GM18511 (cell line): ENCODE results near the gene RIC8B.

Experiments
- ATAC-seq: cut with Tn5 transposase; IDR thresholded peaks from one replicate; pipeline ENCODE4 v1.9.1; 2021; ENCODE audit warnings: mild to moderate bottlenecking, moderate library complexity; ENCODE audit not compliant: unreplicated experiment

The RIC8B gene

DNA sequence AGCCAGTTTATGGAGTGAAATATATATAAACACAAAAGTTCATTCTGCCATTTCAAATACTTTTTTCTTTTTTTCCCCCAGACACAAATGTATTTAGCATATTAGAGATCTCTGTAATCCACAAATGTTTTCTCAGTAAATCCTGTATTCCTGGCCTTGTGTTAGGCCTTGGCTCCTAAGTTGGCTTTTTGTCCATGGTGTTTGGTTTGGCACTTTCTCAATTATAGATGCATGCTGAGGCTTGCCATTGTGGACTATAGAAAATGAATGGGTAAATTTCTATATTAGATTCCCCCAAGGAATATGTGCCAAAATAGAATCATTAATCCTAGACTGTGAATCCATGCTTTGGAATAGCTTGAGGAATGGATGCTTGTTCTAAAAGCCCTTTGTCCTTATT is 17.0 kb downstream of the RIC8B start:
- ATAC-seq, result no peak

DNA sequence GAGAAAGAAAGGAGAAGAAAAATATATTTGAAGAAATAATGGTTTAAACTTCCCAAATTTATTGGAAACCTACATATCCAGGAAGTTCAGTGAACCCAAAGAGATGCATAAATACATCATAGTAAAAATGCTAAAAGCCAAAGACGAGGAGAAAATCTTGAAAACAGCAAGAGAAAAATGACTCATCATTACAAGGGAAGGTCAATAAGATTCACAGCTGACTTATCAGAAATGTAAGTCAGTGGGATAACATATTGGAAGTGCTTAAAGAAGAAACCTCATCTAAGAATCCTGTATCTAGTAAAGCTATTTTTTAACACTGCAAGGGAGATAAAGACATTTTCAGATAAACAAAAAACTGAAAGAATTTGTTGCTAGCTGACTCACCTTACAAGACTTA is 19.9 kb downstream of the RIC8B start:
- no peak for ATAC-seq

DNA sequence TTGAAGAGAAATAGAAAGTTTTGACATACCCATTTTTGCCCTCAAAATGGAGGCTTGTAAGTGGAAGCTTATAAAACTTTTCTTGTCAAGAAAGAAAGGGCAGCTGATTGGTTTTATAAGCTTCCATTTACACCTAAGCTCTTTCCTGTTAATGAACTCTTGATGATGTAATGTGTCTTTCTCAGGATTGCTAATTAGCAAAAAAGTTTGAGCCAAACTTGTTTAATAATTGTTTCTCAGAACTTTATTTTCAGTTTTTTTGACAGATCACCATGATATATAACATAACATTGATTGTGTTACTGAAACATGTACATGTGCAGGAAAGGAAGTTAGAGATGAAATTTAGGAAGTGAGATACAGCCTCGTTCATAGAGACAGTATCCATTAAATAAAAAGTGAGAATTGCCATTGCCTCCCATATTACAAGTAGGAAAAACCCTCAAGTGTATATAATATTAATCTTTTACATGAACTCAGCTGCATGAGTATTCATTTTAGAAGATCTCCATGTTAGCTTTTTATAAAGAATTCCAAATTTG is 26.8 kb downstream of the RIC8B start:
- ATAC-seq, result peak; percentile 43

DNA sequence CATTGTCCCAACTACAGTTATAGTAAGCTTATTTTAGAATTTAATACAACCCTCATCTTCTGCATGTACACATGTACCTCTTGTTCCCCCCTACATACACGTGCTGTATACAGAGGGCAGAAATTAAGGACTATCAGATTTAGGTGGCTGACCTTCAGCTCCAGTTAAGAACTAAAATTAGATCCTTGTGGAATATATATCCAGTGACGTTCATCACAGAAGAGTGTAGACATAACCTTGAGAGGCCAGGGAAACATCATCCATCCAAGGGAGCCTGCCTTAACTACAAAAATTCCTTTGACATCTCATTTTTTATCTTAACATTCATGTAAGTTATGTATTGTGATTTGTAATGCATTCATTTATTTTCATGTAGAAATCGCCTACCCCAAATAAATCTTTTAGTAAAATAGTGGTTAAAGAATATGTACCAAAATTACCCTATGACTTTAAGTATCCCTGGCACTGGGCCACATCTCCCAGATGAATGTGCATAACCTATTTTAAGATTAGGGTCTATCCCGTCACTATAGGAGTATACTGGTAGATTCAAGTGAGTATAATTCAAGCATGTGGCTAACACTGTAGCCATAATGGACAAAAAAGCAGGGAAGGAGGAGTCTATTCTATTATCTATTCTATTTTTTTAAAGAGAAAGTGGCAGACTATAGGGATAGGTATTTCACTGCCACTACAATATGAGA is 27.5 kb downstream of the RIC8B start:
- ATAC-seq, result no peak

DNA sequence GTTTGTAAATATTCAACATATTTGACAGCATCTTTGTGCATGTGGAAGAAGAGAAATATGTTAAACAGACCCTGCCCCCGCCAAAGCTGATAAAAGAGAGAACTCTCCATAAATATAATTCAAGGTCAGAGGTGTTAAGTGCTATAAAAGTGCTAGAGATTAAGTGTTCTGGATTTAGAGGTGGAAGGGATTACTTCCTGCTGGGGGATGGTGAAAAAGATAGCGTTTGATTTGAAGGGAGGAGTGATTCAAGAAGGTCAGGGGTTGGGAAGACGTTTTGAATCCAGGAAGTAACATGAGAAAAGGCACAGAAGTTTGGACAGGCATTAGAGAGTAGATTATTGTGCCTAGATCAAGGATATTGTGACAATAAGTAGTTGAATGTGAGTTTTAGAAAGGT is 30.2 kb downstream of the RIC8B start:
- no peak for ATAC-seq

DNA sequence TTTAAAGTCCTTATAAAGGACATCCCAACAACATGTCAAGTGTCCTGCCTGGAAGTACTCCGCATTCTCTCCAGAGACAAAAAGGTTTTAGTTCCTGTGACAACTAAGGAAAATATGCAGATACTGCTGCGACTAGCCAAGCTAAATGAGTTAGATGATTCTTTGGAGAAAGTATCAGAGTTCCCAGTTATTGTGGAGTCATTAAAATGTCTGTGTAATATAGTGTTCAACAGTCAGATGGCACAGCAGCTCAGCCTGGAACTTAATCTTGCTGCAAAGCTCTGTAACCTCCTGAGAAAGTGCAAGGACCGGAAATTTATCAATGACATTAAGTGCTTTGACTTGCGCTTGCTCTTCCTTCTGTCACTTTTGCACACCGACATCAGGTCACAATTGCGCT is 40.2 kb downstream of the RIC8B start:
- no peak for ATAC-seq

DNA sequence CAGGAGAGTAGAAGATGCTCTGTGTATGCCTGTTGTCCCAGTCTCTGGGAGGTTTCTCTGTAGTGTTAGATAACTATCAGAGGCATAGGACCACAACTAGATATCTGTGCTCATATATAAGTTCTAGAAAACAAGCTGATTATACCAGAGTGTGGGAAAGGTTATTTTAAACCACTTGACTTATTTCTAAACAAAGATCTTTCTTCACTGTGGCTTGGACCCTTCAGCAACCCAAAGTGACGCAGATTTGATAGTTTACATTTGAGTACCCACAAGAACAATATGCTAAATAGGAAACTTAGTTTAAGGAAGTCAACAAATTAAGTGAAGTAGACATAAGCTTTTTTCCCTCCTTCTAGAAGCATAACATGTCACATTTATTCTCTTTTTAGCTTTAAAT is 41.3 kb downstream of the RIC8B start:
- no peak for ATAC-seq

DNA sequence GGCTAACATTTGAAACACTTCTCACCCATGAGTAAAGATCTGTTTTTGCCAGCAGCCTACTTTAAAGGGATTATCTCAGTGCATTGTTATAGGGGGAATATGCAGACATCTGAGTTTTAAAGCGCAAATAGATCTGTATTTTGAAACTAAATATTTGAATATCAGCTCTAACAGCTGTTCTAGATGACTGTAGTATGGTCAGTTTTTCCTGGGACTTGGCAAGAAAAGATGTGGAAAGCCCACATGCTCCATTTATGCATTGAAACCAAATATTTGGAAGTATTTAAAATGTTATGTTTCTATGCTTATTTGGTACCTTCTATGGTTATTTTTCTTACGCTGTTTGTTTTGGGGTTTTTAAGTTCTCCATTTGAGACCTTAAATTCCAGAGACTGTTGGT is 41.7 kb downstream of the RIC8B start:
- no peak for ATAC-seq

DNA sequence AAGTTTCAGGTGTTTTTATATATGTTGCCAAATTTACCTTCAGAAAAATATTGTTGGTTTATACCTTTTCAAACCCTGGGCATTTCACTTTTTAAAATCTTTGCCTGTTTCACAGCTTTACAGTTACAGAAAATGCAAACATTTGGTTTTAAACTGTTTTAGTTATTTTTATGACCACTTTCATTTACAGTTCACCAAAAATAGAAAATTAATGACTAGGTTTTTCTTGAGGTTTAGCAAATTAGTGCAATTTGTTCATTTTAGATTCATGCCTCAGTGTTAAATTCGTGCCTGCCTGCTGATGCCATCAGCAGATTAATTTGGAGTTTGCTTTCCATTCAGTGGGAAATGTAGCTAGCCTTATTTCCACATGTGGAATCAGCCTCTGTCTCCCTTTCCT is 45.5 kb downstream of the RIC8B start:
- no peak for ATAC-seq

DNA sequence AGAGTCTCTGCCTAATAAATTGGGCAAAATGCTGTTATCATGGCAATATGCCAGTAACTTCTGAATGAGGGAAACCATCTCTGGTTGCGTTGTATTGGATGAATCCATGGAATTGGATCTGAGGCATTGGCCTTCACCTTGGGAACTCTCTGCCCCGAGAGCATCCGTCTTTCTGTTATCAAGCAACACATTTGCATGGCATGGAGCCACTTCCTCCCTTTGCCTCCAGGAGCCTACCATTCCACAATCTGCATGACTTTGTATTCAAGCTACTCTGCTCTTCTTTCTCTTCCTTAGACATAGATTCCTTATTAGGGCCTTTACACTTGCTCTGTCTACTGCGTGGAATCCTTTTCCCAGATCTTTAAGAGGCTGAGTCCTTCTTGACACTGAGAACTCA is 57.2 kb downstream of the RIC8B start:
- no peak for ATAC-seq

DNA sequence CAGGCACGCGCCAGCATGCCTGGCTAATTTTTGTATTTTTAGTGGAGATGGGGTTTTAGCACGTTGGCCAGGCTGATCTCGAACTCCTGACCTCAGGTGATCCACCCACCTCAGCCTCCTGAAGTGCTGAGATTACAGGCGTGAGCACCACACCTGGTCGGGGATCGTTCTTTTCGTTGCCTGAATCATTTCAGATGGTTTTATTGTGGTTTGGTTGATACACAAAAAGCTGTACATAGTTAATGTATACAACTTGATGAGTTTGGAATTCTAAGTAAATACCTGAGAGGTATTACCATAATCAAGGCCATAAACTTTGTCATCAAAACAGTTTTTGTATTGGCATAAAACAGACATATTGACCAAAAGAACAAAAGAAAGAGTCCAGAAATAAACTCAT is 63.3 kb downstream of the RIC8B start:
- no peak for ATAC-seq

DNA sequence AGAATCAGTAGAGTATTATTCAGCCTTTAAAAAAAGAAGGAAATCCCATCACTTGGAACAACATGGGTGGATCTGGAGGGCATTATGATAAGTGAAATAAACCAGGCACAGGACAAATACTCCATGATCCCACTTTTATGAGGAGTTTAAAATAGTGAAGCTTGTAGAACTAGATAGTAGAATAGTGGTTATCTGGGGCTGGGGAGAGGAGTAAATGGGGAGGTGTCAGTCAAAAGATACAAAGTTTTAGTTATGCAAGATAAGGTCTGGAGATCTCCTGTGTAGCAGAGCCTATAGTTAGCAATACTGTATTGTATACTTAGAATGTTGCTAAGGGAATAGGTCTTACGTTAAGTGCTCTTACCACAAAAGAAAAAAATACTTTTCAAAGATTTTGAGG is 64.9 kb downstream of the RIC8B start:
- no peak for ATAC-seq

DNA sequence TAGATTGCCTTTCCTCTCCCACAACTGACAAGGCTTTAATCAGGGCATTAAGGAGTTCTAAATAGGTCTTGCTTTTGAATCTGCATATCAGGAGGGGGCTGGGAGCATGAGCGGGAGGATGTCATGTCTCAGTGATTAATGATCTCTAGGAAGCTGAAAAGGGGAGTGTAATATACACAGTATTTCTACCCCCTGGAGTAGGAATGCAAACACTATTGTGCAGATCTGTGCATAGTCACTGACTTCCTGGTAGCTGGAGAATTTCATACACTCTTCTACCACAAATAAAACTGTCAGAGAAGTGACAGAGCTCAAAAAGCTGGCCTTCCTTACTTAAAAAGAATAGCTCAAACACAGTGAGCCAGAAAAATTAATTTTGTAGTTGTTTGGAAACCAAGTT is 65.8 kb downstream of the RIC8B start:
- ATAC-seq, result no peak

DNA sequence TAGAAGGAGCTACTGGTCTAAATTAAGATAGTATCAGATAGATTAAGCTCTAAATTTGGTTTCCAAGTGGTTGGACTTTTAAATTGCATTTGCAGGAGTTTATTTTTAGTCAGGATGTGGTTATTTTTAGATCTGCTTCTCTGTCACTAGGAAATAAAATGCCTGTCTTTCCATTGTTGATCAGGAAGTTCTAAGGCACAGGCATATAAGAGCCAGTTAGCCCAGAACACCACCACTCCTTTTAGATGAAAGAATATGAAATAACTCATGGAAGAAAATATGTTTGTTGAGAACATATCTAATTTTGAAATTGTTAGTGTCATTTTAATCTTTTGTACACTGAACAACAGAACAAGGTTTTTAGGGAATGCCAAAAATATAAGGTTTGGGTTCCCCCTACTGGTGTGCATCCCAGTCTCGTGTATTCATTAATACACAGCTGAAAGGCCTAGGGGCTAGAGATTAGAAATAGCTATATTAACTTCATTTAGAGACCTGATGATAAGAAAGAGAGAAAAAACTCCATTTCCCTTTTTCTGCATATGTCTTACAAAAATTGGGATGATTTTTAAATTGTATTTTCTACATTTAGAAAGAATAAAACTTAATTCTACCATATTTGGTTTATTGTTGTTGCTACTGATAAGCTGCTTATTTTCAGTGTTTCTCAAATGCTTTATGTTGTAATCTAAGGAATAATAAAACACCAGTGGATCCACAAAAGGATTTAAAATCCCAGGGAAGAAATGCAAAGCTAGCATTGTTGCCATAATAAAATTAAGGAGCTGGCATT is 67.2 kb downstream of the RIC8B start:
- ATAC-seq, result no peak

DNA sequence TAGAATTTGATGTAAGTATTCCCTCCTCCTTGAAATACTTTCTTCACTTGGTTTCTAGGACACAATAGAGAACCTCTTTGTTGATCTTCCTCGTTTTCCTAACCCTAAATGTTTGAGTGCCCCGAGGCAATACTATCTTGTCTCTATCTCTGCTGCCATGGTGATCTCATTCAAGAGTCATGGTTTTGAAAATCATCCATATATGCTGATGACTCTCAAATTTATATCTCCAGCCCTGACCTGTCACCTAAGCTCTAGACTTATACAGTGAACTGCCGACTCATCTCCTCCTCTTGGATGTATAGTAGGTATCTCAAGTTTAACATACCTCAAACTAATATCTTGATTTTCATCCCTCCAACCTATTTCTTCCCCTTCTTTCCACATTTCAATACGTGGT is 71.4 kb downstream of the RIC8B start:
- ATAC-seq, result no peak

DNA sequence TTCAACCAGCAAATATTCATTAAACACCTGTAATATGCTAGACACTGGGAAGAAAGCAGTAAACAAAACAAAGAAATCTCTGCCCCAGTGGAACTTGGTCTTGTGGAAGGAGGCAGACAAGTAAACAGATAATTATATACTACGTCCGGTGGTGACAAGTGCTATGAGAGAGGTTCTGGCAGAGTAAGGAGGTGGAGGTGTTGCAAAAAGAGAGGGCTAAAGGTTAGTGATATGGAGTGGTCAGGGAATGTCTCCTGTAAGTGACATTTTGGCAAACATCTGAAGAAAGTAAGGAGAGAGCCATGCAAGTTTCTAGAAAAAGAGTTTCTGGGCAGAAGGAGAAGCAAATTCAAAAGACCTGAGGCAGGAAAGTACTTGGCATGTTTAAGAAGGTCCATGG is 73.4 kb downstream of the RIC8B start:
- no peak for ATAC-seq

DNA sequence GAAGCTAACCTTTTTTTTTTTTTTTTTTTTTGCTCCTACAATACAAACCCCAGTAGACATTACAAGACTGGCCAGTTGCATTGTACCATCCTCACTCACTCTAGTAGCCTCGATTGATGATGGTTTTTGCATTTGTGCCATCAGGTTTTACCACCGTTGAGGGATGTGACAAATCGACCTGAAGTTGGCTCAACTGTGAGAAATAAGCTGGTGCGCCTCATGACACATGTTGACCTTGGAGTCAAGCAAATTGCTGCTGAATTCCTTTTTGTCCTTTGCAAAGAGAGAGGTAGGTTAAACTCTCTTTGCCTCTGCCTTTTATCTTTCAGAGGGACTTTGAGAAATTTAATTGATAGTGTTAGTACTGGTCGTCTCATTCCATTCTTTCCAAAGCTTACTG is 76.8 kb downstream of the RIC8B start:
- no peak for ATAC-seq

DNA sequence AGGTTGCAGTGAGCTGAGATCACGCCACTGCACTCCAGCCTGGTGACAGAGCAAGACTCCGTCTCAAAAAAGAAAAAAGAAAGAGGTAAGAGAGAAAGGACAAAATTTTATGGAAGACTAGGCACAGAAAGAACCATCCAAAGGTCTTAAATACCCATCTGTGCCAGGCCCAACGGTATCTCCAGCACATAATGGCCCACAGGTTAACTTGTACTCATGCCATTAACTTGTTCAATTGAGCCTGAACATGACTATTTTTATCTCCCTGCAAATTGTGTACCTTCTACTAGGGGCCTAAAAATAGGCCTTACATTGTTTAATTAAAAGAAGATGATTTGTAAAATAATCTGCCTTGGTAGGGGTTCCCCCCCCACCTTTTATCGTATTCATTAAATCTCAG is 80.2 kb downstream of the RIC8B start:
- no peak for ATAC-seq

DNA sequence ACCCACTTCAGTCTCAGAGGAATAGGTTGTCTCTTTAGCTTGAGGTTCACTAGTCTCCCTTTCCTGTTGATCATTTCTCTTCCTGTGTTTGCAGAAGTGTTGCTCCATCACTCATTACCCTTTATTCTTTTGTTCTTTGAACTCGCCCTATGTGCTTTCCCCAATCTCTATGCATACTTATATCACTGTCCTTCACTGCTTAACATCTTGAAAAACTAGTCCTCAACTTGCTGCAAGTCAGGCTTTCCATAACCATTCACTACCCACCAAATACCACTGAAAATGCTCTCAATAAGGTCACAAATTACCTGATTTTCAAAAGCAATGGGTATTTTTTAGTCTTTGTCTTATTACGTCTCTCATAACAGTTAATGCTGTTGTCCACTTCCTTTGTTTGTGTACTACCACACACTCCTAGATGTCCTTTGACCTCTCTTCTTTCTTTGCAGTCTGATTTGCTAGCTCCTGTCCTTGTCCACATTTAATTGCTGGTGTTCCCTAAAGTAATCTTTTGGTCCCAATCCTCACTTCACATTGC is 80.8 kb downstream of the RIC8B start:
- no peak for ATAC-seq

DNA sequence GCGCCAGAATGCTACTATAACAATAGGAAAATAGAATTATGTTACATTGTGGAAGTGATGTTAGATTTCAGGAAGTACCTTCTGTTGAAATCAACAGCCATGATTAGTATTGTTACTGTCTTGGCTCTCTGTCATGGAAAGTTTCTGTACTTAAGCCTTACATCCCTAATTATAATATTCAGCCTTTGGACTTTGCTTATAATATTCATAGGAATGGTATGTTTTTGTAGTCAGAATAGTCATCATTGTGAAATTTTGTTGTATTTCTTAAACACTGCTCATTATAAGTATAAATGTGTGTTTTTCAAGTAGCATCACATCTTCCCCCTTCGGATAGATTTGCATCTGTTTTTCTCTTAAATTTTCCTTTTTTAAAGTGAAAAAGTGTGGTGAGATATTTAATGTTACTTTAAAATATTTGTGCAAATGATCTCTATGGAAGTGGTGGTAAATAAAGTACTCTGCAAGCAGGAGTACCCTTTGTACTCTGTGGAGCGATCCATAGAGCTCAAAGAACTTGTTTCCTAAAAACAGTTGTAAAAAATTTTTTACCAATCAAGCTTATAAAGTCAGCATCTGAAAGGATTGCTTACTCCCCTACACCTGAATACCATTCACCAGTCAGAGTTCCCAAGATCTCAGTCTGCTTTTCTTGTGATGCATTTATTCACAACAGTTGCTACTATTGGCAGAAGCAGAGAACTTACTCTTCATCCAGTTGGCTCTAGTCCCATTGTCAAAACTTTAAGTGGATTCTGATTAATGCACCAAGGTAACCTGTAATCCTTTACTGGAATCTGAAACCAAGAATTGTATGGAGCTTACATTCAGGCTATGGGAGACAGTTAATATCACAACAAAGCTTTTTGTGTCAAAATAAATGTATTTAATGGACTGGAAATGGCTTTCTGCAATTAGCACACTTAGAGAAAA is 87.8 kb downstream of the RIC8B start:
- ATAC-seq, result no peak

DNA sequence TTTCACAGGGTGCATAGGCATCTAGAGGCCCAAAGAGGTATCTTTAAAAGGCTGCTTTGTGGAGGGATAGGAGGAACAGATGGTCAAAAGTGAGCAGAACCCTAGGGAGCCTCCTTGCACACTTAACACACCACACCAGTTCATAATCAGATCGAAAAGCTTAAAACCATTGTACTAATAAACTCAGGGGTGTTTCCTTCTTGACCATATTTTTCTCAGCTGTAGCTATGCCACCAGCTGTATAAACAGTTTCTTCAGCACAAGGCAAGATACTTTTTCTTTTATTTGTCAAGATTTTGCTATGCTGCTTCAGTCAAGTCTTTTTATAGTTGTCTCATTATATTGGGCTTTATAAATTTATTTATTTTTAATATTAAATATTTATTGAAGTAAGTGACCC is 88.7 kb downstream of the RIC8B start:
- no peak for ATAC-seq
